A673 (cell line): ENCODE measurements around the gene ZG16.

Experiments used
- EZH2 ChIP-seq: fragments of 200-600 bp; sonication (generic); IDR thresholded peaks from 2 replicates; pipeline ENCODE4 v1.6.1; 2017; ENCODE audit warnings: borderline replicate concordance, low read depth, mild to moderate bottlenecking, mixed read lengths, antibody characterized with exemption, low read length; ENCODE audit not compliant: poor library complexity, severe bottlenecking
- TF ChIP-seq, protein P1 (sequence below): fragments of 300-800, 200-600 bp; sonication (generic); conservative IDR thresholded peaks from 2 replicates; pipeline ENCODE4 v1.5.1; 2017; ENCODE audit warnings: low read depth, mild to moderate bottlenecking, antibody characterized with exemption, low read length, moderate library complexity, mixed read lengths

DNA sequence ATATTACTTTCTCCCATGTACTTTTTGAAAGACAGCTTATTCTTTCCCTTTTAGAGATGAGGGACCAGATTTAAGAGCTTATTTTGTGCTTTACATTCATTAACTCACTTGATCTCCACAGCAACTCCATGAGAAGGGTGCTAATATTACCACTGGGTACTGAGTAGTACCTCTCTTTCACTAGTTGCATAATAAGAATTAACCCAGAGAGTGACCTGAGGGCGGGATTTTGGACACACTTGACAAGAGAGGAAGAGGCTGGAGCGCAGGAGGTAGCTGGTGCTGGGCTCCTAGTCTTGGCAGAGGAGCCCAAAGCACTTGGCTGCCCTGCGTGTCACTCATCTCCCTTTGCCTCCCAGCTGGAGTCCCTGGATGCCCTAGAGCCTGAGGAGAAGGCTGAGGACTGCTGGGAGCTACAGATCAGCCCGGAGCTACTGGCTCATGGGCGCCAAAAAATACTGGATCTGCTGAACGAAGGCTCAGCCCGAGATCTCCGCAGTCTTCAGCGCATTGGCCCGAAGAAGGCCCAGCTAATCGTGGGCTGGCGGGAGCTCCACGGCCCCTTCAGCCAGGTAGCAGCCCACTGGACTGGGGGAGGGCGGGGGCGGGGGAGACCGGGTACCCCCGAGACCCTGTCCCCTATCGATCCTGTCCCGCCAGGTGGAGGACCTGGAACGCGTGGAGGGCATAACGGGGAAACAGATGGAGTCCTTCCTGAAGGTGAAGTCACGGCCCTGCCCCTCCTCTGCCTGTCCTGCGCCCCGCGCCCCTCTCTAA lies 26.6 kb downstream of the ZG16 start:
- TF ChIP-seq, protein P1, sequence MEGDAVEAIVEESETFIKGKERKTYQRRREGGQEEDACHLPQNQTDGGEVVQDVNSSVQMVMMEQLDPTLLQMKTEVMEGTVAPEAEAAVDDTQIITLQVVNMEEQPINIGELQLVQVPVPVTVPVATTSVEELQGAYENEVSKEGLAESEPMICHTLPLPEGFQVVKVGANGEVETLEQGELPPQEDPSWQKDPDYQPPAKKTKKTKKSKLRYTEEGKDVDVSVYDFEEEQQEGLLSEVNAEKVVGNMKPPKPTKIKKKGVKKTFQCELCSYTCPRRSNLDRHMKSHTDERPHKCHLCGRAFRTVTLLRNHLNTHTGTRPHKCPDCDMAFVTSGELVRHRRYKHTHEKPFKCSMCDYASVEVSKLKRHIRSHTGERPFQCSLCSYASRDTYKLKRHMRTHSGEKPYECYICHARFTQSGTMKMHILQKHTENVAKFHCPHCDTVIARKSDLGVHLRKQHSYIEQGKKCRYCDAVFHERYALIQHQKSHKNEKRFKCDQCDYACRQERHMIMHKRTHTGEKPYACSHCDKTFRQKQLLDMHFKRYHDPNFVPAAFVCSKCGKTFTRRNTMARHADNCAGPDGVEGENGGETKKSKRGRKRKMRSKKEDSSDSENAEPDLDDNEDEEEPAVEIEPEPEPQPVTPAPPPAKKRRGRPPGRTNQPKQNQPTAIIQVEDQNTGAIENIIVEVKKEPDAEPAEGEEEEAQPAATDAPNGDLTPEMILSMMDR: no peak
- no peak for TF ChIP-seq EZH2
